ENCODE results near the gene KLHDC4.

Gene KLHDC4

GRCh38 chr16:87669672-87670071, 96.1 kb downstream of the KLHDC4 start:
- Histone ChIP-seq H3K4me3 (ENCODE audit: low read depth, low read length) (no peak overlapping the region), H3K4me1 (ENCODE audit: control insufficient read depth, insufficient read depth, low read length, unreplicated experiment) (no peaks in the 10 kb centered on the region), H3K27ac (ENCODE audit: low read depth, low read length) (no peak overlapping the region), H3K27me3 (ENCODE audit: insufficient read depth, low read length) (peaks cover 21% of the 10 kb centered on the region), H3K79me2 (ENCODE audit: control insufficient read depth, insufficient read depth, low read length, unreplicated experiment) (no peaks in the 10 kb centered on the region), H3K36me3 (ENCODE audit: insufficient read depth, low read length) (no peaks in the 10 kb centered on the region), H2AFZ (ENCODE audit: low read length, unreplicated experiment) (no peak overlapping the region)

- Histone ChIP-seq H3K27me3 (ENCODE audit: insufficient read depth, low read length) (peaks cover 24% of the 10 kb centered on the region), H3K79me2 (ENCODE audit: control insufficient read depth, insufficient read depth, low read length, unreplicated experiment) (no peaks in the 10 kb centered on the region), H2AFZ (ENCODE audit: low read length, unreplicated experiment) (no peak overlapping the region), H3K4me3 (ENCODE audit: low read depth, low read length) (no peak overlapping the region), H3K27ac (ENCODE audit: low read depth, low read length) (no peak overlapping the region), H3K36me3 (ENCODE audit: insufficient read depth, low read length) (no peaks in the 10 kb centered on the region), H3K4me1 (ENCODE audit: control insufficient read depth, insufficient read depth, low read length, unreplicated experiment) (no peaks in the 10 kb centered on the region)
These were observed 97.8 kb downstream of the KLHDC4 start for GRCh38 chr16:87667946-87668345.

GRCh38 chr16:87667443-87667842, 98.3 kb downstream of the KLHDC4 start:
- Histone ChIP-seq H3K27me3 (ENCODE audit: insufficient read depth, low read length) (peaks cover 27% of the 10 kb centered on the region), H3K27ac (ENCODE audit: low read depth, low read length) (no peak overlapping the region), H3K4me1 (ENCODE audit: control insufficient read depth, insufficient read depth, low read length, unreplicated experiment) (no peaks in the 10 kb centered on the region)

DNA sequence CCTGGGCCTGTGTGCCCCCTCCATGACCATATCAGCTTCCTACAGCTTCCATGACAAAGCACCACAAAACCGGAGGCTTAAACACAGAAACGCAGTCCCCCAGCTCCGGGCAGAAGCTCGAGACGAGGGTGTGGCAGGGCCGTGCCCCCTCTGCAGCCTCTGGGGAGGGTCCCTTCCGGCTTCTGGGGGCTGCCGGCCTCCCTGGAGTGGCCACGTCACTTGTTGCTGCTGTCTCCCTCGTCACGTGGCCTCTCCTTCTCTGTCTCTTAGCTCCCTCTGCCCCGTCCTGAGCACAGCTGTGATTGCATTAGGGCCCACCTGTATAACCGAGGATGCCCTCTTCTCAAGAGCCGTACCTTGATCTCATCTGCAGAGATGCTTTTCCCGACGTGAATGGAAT, 98.9 kb downstream of the KLHDC4 start:
- no peak overlapping the region for H3K4me3 ChIP-seq (ENCODE audit: low read depth, low read length)

More at GRCh38 chr16:87667443-87667842, 98.3 kb downstream of the KLHDC4 start:
- no peak overlapping the region for H2AFZ ChIP-seq (ENCODE audit: low read length, unreplicated experiment)
- H3K4me3 ChIP-seq (ENCODE audit: low read depth, low read length), result no peak overlapping the region
- no peaks in the 10 kb centered on the region for H3K36me3 ChIP-seq (ENCODE audit: insufficient read depth, low read length)
- no peaks in the 10 kb centered on the region for H3K79me2 ChIP-seq (ENCODE audit: control insufficient read depth, insufficient read depth, low read length, unreplicated experiment)

DNA sequence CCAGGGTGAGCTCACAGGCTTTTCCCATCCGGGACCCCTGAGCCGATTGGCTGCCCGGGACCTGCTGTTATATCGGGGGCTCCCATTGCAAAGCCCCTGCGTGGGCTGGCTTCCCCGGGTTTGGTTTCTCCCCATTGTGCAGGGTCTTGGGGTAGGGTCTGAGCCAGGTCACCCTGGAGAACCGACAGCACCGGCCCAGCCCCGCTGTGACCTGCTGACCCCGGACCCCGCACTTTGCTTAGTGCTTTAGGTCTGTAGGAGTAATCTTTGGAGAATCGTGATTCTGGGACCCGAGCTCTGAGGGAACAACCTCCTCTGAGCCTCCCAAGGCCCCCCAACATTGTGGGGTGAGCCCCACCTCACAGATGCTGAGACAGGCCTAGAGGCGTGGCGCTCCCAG, 100.6 kb downstream of the KLHDC4 start:
- H3K4me1 ChIP-seq (ENCODE audit: control insufficient read depth, insufficient read depth, low read length, unreplicated experiment), result no peaks in the 10 kb centered on the region
- H3K36me3 ChIP-seq (ENCODE audit: insufficient read depth, low read length), result no peaks in the 10 kb centered on the region
- H2AFZ ChIP-seq (ENCODE audit: low read length, unreplicated experiment), result no peak overlapping the region
- no peak overlapping the region for H3K27ac ChIP-seq (ENCODE audit: low read depth, low read length)
- H3K4me3 ChIP-seq (ENCODE audit: low read depth, low read length), result no peak overlapping the region
- H3K79me2 ChIP-seq (ENCODE audit: control insufficient read depth, insufficient read depth, low read length, unreplicated experiment), result no peaks in the 10 kb centered on the region
- peaks cover 49% of the 10 kb centered on the region for H3K27me3 ChIP-seq (ENCODE audit: insufficient read depth, low read length)

More for the DNA sequence above, 98.9 kb downstream of the KLHDC4 start:
- H3K79me2 ChIP-seq (ENCODE audit: control insufficient read depth, insufficient read depth, low read length, unreplicated experiment), result no peaks in the 10 kb centered on the region
- H3K36me3 ChIP-seq (ENCODE audit: insufficient read depth, low read length), result no peaks in the 10 kb centered on the region
- no peaks in the 10 kb centered on the region for H3K4me1 ChIP-seq (ENCODE audit: control insufficient read depth, insufficient read depth, low read length, unreplicated experiment)
- no peak overlapping the region for H2AFZ ChIP-seq (ENCODE audit: low read length, unreplicated experiment)
- no peak overlapping the region for H3K27ac ChIP-seq (ENCODE audit: low read depth, low read length)
- H3K27me3 ChIP-seq (ENCODE audit: insufficient read depth, low read length), result peaks cover 32% of the 10 kb centered on the region

DNA sequence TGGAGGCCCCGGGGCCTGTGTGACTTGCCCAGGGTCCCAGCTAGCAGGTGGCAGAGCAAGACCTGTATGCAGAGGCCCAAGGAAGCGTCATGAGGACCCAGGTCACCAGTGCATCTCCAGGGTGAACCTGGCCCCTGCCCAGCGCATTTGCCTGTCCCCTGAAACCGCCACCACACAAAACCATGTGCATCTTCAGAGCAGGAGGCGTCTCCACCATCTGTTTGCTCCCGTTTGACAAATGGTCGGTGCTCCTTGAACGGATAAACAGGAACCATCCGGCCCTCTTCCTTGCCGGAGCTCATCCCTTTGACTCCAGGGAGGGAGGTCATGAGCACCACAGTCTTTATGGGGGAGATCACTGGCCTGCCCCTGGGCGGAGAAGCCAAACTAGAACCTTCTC, 101.0 kb downstream of the KLHDC4 start:
- no peaks in the 10 kb centered on the region for H3K79me2 ChIP-seq (ENCODE audit: control insufficient read depth, insufficient read depth, low read length, unreplicated experiment)
- peaks cover 51% of the 10 kb centered on the region for H3K27me3 ChIP-seq (ENCODE audit: insufficient read depth, low read length)
- no peak overlapping the region for H2AFZ ChIP-seq (ENCODE audit: low read length, unreplicated experiment)
- no peak overlapping the region for H3K4me3 ChIP-seq (ENCODE audit: low read depth, low read length)
- H3K27ac ChIP-seq (ENCODE audit: low read depth, low read length), result no peak overlapping the region
- H3K36me3 ChIP-seq (ENCODE audit: insufficient read depth, low read length), result no peaks in the 10 kb centered on the region
- H3K4me1 ChIP-seq (ENCODE audit: control insufficient read depth, insufficient read depth, low read length, unreplicated experiment), result no peaks in the 10 kb centered on the region

DNA sequence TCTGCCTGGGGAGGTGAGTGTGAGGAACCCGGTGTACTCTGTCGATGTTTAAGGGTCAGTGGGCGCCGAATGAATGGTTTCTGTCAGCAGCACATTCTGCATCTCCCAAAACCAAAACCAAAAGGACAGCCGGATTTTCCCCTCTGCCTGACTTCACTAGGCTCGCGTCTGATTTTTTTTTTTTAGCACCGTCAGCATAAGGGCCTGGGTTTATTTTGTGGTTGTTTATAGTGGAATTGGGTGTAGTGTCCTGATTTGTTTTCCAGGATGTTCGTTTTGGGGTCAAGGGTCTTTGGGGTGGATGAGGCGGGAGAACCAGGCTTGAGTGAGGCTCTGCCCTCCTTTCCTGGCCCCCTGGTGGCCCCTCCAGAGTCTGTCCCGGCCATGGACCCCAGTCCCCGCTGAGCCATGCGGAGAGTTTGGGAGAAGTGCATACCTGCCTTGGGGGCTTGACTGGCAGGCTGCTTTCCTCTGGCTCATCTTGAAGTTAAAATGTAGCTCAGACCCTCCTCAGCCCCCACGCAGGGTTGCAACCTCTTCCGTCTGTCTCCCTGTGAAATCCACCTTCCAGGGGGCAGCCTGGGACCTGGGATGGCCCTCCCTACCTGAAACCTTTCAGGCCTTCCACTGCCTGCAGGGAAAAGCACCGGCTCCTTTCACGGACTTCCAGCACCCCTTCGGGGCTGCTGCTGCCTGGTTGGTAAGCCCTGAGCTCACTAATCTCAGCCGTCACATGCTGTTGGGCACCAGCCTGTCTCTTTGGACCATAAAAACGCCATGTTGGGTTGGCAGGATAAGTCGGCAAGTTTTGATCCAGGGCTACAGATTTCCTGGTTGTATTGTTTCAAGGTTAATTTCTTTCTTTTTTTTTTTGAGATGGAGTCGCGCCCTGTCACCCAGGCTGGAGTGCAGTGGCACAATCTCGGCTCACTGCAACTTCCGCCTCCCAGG, 103.3 kb downstream of the KLHDC4 start:
- H3K4me3 ChIP-seq (ENCODE audit: low read depth, low read length), result no peak overlapping the region
- H3K36me3 ChIP-seq (ENCODE audit: insufficient read depth, low read length), result no peaks in the 10 kb centered on the region
- no peaks in the 10 kb centered on the region for H3K4me1 ChIP-seq (ENCODE audit: control insufficient read depth, insufficient read depth, low read length, unreplicated experiment)
- H2AFZ ChIP-seq (ENCODE audit: low read length, unreplicated experiment), result no peak overlapping the region
- H3K27ac ChIP-seq (ENCODE audit: low read depth, low read length), result no peak overlapping the region
- peaks cover 48% of the 10 kb centered on the region for H3K27me3 ChIP-seq (ENCODE audit: insufficient read depth, low read length)
- no peaks in the 10 kb centered on the region for H3K79me2 ChIP-seq (ENCODE audit: control insufficient read depth, insufficient read depth, low read length, unreplicated experiment)

- Histone ChIP-seq H3K27me3 (ENCODE audit: insufficient read depth, low read length) (peaks cover 41% of the 10 kb centered on the region), H3K79me2 (ENCODE audit: control insufficient read depth, insufficient read depth, low read length, unreplicated experiment) (no peaks in the 10 kb centered on the region), H3K4me1 (ENCODE audit: control insufficient read depth, insufficient read depth, low read length, unreplicated experiment) (no peaks in the 10 kb centered on the region), H3K27ac (ENCODE audit: low read depth, low read length) (no peak overlapping the region), H3K36me3 (ENCODE audit: insufficient read depth, low read length) (no peaks in the 10 kb centered on the region), H3K4me3 (ENCODE audit: low read depth, low read length) (no peak overlapping the region), H2AFZ (ENCODE audit: low read length, unreplicated experiment) (no peak overlapping the region)
These were observed 104.2 kb downstream of the KLHDC4 start for GRCh38 chr16:87661561-87661960.

DNA sequence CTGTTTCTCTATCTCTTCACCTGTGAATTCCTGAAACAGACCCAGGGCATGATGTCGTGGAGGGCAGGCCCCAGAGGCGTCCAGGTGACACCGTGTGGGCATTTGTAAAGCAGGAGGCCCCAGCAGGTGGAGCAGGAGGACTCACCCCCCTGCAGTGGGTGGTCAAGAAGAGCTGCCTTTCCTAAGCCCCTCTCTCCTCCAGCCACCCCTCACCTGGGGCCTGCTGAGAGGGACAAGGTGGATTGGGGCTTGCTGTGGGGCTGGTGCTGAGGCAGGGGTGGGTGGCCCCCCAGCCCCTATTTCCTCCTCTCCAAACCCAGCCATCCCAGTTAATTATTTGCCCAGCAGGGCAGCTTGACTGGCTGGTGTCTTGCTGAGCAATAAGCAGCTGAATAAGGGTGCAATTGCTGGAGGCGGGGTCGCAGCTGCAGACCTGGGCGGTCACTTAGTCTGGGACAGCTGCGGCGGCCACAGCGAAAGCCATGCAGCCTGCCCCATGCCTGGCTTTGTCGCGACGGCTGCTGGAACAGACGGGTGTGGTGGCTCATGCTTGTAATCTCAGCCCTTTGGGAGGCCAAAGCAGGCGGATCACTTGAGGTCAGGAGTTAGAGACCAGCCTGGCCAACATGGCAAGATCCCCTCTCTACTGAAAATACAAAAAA, 107.1 kb downstream of the KLHDC4 start:
- H3K79me2 ChIP-seq (ENCODE audit: control insufficient read depth, insufficient read depth, low read length, unreplicated experiment), result no peaks in the 10 kb centered on the region
- no peak overlapping the region for H3K4me3 ChIP-seq (ENCODE audit: low read depth, low read length)
- H3K27ac ChIP-seq (ENCODE audit: low read depth, low read length), result no peak overlapping the region
- peaks cover 40% of the 10 kb centered on the region for H3K27me3 ChIP-seq (ENCODE audit: insufficient read depth, low read length)
- no peak overlapping the region for H2AFZ ChIP-seq (ENCODE audit: low read length, unreplicated experiment)
- H3K36me3 ChIP-seq (ENCODE audit: insufficient read depth, low read length), result no peaks in the 10 kb centered on the region
- no peaks in the 10 kb centered on the region for H3K4me1 ChIP-seq (ENCODE audit: control insufficient read depth, insufficient read depth, low read length, unreplicated experiment)

Measured in ACC112 (cell line).